22Rv1 (cell line): ENCODE data around the gene DPYSL5.

Experiments
- CTCF ChIP-seq: fragments of 450-650 bp; IDR thresholded peaks from 2 replicates; pipeline ENCODE4 v1.5.1; 2017; ENCODE audit warnings: mild to moderate bottlenecking
- ZFX ChIP-seq: fragments of 450-650 bp; IDR thresholded peaks from 2 replicates; pipeline ENCODE4 v1.6.1; 2017; ENCODE audit warnings: antibody characterized with exemption, borderline replicate concordance

GRCh38 chr2:26875065-26875634, 27.2 kb downstream of the DPYSL5 start:
- TF ChIP-seq CTCF (no peak), ZFX (no peak)
